Urinary bladder (tissue), 4 donors: ENCODE results near the gene CABP5. TPM values are rescaled to one million over a fixed set of nuclear protein-coding genes. Genes with fewer than 3 reads are reported as not detected.

Experiments used
- DNase-seq: peaks from one replicate; pipeline ENCODE4 v3.0.0-alpha.2; 2015; ENCODE audit errors: extremely low spot score
- H3K27ac ChIP-seq: one replicate; pipeline ENCODE4 v1.5.1; 2013; ENCODE audit warnings: low read depth, mild to moderate bottlenecking, moderate library complexity
- H3K36me3 ChIP-seq: one replicate; pipeline ENCODE4 v1.6.1; 2013; ENCODE audit warnings: mild to moderate bottlenecking, moderate library complexity; ENCODE audit not compliant: insufficient read depth
- H3K4me1 ChIP-seq: one replicate; pipeline ENCODE4 v1.6.1; 2013; ENCODE audit warnings: mild to moderate bottlenecking, moderate library complexity; ENCODE audit not compliant: insufficient read depth
- H3K4me3 ChIP-seq: one replicate; pipeline ENCODE4 v1.5.1; 2013; ENCODE audit warnings: low read depth, low read length
- WGBS: extraction: QIAGEN DNeasy Blood & Tissue Kit; methylation state at CpG from one replicate; pipeline ENCODE4 v1.1.7; 2013; 5-methylcytosine and 5-hydroxymethylcytosine counted together
- polyA plus RNA-seq: library from polyadenylated mRNA; stranded (reverse); fragments of 200-250 nt; gene quantifications from one replicate; pipeline ENCODE4 v1.2.3, GENCODE V29; 2013
- total RNA-seq: library from RNA; depleted of rRNA; stranded (reverse); fragments of >200 nt; gene quantifications from one replicate; pipeline ENCODE4 v1.2.3, GENCODE V29; 2014
- donor health status: healthy with polysubstance abuse.
- donor health status: healthy.

The CABP5 gene
- total and polyA plus RNA-seq, 2 donors: not detected

DNA sequence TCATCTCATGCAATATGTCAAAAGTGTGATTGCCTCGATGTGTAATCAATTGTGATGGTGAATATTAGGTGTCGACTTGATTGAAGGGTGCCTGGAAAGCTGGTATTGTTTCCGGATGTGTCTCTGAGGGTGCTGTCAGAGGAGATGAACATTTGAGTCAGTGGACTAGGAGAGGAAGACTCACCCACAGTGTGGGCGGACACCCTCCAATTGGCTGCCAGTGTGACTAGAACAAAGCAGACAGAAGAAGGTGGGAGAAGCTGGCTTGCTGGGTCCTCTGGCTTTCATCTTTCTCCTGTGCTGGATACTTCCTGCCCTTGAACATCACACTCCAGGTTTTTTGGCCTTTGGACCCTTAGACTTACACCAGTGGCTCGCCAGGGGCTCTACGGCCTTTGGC is 15.5 kb upstream of the CABP5 start:
- no peaks in the 10 kb centered on the region for H3K36me3 ChIP-seq
- WGBS: 94% methylated on average over 6 of the region's 6 CpGs
- H3K4me1 ChIP-seq: no peaks in the 10 kb centered on the region
- H3K27ac ChIP-seq: no peak overlapping the region
- no peak for DNase-seq
- H3K4me3 ChIP-seq: no peak overlapping the region

DNA sequence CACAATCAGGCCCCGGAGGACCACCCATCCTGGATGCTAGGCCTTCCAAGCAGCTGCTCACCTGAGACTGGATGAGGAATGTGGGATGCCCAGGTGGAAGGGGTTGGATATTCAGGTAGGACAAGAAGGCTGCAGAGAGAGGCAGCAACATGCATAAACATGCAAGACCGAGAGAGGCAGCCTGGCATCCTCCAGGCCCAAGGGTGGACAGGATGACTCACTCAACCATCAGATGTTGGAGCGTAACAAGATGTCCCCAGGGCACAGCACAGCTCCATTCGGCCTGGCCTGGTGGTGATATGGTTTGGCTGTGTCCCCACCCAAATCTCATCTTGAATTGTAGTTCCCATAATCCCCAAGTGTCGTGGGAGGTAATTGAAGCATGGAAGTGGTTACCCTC is 10.0 kb upstream of the CABP5 start:
- H3K27ac ChIP-seq: no peak overlapping the region
- no peaks in the 10 kb centered on the region for H3K36me3 ChIP-seq
- no peaks in the 10 kb centered on the region for H3K4me1 ChIP-seq
- no peak overlapping the region for H3K4me3 ChIP-seq
- DNase-seq: no peak
- 81% methylated on average over 5 of the region's 5 CpGs for WGBS

GRCh38 chr19:48053076-48053475 is 9.2 kb upstream of the CABP5 start:
- H3K36me3 ChIP-seq: no peaks in the 10 kb centered on the region

DNA sequence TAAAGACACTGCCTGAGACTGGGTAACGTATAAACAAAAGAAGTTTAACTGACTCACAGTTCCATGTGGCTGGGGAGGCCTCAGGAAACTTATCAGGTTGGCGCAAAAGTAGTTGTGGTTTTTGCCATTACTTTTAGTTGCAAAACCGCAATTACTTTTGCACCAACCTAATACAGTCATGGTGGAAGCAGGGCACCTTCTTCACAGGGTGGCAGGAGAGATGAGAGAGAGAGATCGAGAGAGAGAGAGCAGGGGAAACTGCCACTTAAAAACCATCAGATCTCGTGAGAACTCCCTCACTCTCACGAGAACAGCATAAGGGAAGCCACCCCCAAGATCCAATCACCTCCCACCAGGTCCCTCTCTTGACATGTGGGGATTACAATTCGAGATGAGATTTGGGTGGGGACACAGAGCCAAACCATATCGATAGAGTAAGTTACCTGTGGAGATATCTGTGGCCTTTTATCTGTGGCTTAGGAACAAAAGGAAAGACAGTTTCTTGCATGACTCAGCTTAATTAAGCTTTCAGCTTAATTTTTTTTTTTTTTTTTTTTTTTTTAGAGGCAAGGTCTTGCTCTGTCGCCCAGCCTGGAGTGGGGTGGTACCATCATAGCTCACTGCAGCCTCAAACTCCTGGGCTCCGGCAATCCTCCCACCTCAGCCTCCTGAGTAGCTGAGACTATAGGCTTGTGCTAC is 7.6 kb upstream of the CABP5 start:
- no peak for DNase-seq
- Histone ChIP-seq H3K27ac (no peak overlapping the region), H3K4me1 (no peaks in the 10 kb centered on the region), H3K4me3 (no peak overlapping the region), H3K36me3 (no peaks in the 10 kb centered on the region)
- 83% methylated on average over 10 of the region's 10 CpGs for WGBS

More at GRCh38 chr19:48053076-48053475, 9.2 kb upstream of the CABP5 start:
- WGBS: 83% methylated on average over 5 of the region's 5 CpGs
- Histone ChIP-seq H3K4me1 (no peaks in the 10 kb centered on the region), H3K27ac (no peak overlapping the region), H3K4me3 (no peak overlapping the region)
- DNase-seq: no peak

DNA sequence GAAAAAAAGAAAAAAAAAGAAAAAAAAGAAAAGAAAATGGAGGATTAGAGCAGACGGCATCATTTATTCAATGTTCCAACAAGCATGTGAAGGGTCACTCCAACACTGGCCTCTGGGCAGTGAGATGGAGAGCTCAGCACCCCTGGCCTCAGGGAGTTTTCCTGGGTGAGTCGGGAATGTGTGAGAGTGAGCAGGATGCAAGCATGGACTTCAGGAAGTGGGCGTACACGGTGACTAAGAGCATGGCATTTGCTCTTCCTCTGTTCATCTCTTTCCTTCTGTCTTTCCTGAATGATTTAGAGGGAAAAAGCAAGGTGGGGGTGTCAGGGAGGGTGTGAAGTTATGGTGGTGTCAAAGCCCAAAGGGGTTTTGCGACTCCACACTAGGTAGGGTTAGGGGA is 682 bp upstream of the CABP5 start:
- Histone ChIP-seq H3K27ac (no peak overlapping the region), H3K4me1 (no peaks in the 10 kb centered on the region), H3K36me3 (no peaks in the 10 kb centered on the region), H3K4me3 (no peak overlapping the region)
- DNase-seq: no peak
- WGBS: 86% methylated on average over 5 of the region's 5 CpGs

DNA sequence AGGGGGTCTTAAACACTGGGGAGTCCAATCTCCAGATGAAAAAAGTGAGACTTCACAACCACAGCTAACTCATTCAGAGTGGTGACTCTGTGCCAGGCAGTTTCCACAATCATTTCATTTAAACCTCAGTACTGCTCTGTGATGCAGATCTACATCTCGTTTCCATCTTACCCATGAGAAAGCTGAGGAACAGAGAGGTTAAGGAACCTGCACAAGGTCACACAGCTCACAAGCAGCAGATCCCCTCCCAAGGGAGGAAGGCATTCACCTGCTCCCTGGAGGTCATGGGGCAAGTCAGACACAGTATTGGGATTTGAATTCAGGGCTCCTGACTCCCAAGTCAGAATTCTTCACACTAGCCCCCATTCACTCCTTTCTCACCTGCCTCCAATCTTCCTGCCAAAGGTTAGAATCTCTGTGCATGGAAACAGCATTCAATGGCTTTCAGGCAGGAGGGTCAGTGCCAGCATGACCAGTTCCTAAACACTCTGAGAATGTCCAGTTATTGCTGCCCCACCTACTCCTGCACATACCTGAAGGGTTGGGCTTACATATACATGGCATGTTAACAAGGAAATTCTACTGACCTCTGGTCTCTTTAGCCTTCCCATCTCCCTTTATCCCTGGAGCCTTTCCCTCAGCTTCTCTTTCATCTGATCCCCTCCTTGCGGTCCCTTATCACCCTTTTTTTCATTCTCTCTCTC is 1.9 kb downstream of the CABP5 start:
- H3K36me3 ChIP-seq: no peaks in the 10 kb centered on the region
- H3K4me1 ChIP-seq: no peaks in the 10 kb centered on the region
- no peak overlapping the region for H3K4me3 ChIP-seq
- DNase-seq: no peak
- 54% methylated on average over 2 of the region's 2 CpGs for WGBS
- no peak overlapping the region for H3K27ac ChIP-seq

GRCh38 chr19:48036765-48037164 is 7.1 kb downstream of the CABP5 start:
- Histone ChIP-seq H3K36me3 (no peaks in the 10 kb centered on the region), H3K4me3 (no peak overlapping the region)
- 90% methylated on average over 2 of the region's 2 CpGs for WGBS

DNA sequence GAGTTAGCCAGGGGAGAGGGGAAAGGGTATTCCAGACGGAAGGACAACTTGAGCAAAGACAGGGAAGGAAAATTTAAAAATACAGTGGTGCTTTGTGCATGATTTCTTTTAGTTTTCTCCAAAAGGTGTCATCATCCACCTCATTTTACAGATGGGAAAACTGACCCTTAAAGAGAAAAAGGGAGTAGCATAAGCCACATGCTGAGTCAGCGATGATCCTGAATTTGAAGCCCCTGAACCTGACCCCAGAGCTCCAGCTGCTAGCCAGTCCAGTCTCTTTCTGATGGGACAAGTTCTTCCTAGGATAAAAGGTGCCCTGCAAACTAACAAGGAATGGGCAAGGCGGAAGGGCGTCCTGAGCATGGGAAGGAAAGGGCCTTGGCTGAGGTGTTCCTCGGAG is 10.3 kb downstream of the CABP5 start:
- no peak overlapping the region for H3K27ac ChIP-seq
- DNase-seq: no peak
- H3K36me3 ChIP-seq: no peaks in the 10 kb centered on the region
- H3K4me1 ChIP-seq: no peaks in the 10 kb centered on the region
- H3K4me3 ChIP-seq: no peak overlapping the region
- WGBS: 70% methylated on average over 5 of the region's 5 CpGs

More at GRCh38 chr19:48036765-48037164, 7.1 kb downstream of the CABP5 start:
- Histone ChIP-seq H3K27ac (no peak overlapping the region), H3K4me1 (no peaks in the 10 kb centered on the region)
- no peak for DNase-seq

- no peak for DNase-seq
- no peak overlapping the region for H3K27ac ChIP-seq
- no peaks in the 10 kb centered on the region for H3K4me1 ChIP-seq
- 65% methylated on average over 10 of the region's 10 CpGs for WGBS
- H3K4me3 ChIP-seq: no peak overlapping the region
- no peaks in the 10 kb centered on the region for H3K36me3 ChIP-seq
These were observed 13.8 kb downstream of the CABP5 start for GRCh38 chr19:48030073-48030472.

GRCh38 chr19:48029431-48029830 is 14.4 kb downstream of the CABP5 start:
- no peaks in the 10 kb centered on the region for H3K4me1 ChIP-seq
- no peak for DNase-seq
- no peak overlapping the region for H3K27ac ChIP-seq
- WGBS: 75% methylated on average over 7 of the region's 7 CpGs
- H3K36me3 ChIP-seq: no peaks in the 10 kb centered on the region
- no peak overlapping the region for H3K4me3 ChIP-seq

DNA sequence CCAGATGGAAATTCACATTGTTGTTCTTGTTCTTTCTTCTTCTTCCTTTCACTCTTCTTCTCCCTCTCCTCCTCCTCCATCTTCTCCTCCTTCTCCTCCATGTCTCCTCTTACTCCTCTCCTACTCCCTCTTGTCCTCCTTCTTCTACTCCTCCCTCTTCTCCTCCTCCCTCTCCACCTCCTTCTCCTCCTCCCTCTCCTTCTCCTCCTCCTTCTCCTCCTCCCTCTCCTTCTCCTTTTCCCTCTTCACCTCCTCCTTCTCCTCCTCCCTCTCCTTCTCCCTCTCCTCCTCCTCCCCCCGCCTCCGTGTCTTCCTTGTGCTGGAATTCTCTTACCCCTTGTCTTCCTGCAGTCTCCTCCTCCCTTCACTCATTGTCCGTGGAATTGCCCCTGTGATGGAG is 18.4 kb downstream of the CABP5 start:
- 69% methylated on average over 3 of the region's 3 CpGs for WGBS

GRCh38 chr19:48023518-48023917 is 20.4 kb downstream of the CABP5 start:
- WGBS: 89% methylated on average over 3 of the region's 3 CpGs
- H3K4me3 ChIP-seq: no peak overlapping the region
- no peaks in the 10 kb centered on the region for H3K4me1 ChIP-seq
- DNase-seq: no peak
- no peak overlapping the region for H3K27ac ChIP-seq
- no peaks in the 10 kb centered on the region for H3K36me3 ChIP-seq

More for the DNA sequence above, 18.4 kb downstream of the CABP5 start:
- no peaks in the 10 kb centered on the region for H3K4me1 ChIP-seq
- DNase-seq: no peak
- no peak overlapping the region for H3K4me3 ChIP-seq
- no peaks in the 10 kb centered on the region for H3K36me3 ChIP-seq
- H3K27ac ChIP-seq: no peak overlapping the region

GRCh38 chr19:48023011-48023410 is 20.9 kb downstream of the CABP5 start:
- Histone ChIP-seq H3K27ac (no peak overlapping the region), H3K36me3 (no peaks in the 10 kb centered on the region), H3K4me3 (no peak overlapping the region), H3K4me1 (no peaks in the 10 kb centered on the region)
- DNase-seq: no peak
- 73% methylated on average over 2 of the region's 2 CpGs for WGBS

DNA sequence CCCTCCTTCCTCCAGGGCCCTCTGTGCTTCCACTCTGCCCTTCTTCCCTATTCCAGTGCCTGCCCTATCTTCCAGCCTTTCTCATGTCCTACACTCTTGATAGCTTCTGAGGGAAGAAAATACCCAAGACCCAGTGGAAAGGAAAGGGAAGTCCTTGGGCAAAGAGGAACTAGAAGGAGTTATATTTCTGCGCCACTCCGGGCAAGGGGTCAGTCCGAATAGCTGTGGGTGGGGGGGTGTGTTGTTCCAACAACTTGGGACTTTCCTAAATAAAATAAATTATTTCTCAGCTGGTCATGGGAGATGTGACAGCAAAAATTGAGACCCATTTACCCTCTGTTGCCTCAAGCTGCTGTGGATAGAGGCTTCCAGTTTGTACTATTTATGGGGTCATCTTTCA is 23.2 kb downstream of the CABP5 start:
- Histone ChIP-seq H3K36me3 (no peaks in the 10 kb centered on the region), H3K4me1 (no peaks in the 10 kb centered on the region), H3K4me3 (no peak overlapping the region), H3K27ac (no peak overlapping the region)
- 76% methylated on average over 3 of the region's 3 CpGs for WGBS
- no peak for DNase-seq
